Colon (tissue), 2 donors: ENCODE measurements around the gene RTBDN.

Experiments
- FAIRE-seq: peaks from 2 replicates; lab custom pipeline; 2012; peaks lifted over from hg19 to GRCh38; lab: Jason Lieb, UNC
- donor health status: control.
- donor health status: control.

Gene RTBDN

GRCh38 chr19:12779162-12779993, 55.0 kb downstream of the RTBDN start:
- FAIRE-seq: no peak

- no peak for FAIRE-seq
Observed at GRCh38 chr19:12778905-12779161, 55.5 kb downstream of the RTBDN start.

DNA sequence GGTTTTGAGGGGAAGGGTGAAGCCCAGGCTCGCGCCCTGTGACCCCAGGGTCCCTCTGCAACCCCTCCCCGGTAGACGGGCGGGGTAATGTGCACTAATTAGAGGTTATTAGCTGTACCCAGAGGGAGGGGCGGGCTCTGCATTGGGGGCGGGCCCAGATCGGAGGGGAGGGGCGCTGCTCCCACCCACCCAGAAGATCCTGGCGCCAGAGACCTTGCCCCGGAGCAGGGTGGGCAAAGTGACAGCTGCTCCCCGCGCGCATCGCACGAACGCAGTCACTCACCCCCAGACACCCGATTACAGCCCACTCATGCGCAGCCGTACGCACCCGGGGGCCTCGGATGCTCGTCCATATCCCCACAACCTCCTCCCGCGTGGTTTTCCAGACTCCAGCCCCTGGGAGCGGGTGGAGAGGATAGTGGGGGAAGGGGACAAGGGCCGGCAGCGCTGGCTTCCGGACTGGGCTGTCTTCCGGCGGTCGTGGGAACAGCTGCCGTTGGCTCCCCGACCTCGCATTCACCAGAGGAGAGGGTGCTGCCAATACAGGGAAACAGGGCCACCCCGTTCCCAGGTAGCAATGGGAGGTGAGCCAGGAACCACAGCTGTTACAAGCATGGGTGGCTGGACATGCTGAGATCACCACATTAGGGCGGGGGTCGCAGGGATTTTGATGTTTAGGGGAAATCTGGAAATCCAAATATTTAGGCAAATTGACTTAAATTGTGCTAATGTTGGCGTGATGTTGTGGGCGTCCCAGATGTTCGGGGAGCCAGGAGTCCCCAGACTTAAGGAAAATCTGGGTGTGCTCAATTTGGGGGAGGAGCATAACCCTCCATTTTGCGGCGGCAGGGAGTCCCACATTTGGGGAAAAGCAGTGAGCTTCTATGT, 56.1 kb downstream of the RTBDN start:
- no peak for FAIRE-seq

DNA sequence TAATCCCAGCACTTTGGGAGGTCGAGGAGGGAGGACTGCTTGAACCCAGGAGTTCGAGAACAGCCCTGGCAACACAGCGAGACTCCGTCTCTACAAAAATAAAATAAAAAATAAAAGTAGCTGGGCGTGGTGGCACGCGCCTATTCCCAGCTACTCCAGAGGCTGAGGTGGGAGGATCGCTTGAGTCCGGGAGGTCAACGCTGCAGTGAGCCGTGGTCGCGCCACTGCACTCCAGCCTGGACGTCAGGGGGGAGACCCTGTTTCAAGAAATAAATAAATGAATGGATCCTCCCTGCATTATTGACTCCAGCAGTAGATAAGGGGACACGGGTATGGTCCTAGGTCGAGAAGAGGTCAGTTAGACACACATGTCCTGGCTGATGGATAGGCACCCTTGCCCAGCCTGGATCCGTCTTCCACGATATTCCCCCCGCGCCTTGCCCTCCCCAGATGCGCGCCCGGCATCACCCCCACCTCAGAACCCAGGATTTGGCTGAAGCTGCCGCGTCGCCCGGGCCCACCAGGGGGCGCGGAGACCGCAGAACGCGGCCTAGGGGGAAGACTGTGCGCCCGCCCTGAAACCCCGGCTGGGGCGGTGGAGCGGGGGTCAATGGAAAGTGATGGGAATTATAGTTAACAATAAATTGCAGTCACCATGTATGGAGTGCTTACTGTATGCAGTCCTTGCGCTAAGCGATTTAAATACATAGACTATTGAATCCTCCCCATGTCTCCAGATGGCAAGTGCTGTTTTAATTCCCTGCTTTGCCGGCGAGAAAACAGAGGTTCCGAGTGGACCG, 57.0 kb downstream of the RTBDN start:
- no peak for FAIRE-seq
